Gastrocnemius medialis (tissue), 4 donors: ENCODE data around the gene CD163L1. TPM values are rescaled to one million over a fixed set of nuclear protein-coding genes. Genes with fewer than 3 reads are reported as not detected.

Experiments
- ATAC-seq, 2 donors: fragments of 150-250 bp; one replicate each; pipeline ENCODE4 v1.9.1; 2016
- DNase-seq, 2 donors: peaks; one replicate each; pipeline ENCODE4 v3.0.0-alpha.2; 2019
- H3K27ac ChIP-seq, 4 donors: fragments of 200-600 bp; sonication (generic); 1 replicate in 1 of 4; 2 replicates in 3 of 4; pipeline ENCODE4 v1.5.1; 2016 to 2018; ENCODE audit warnings: mild to moderate bottlenecking in 2 of 4, moderate library complexity in 1 of 4
- H3K27me3 ChIP-seq, 3 donors: fragments of 200-600 bp; sonication (generic) in 2 of 3; 1 replicate in 1 of 3; 2 replicates in 2 of 3; pipeline versions ENCODE4 v1.5.1 to v1.6.0; 2016 to 2019; ENCODE audit warnings: mild to moderate bottlenecking in 1 of 3, moderate library complexity in 1 of 3
- H3K36me3 ChIP-seq, 2 donors: fragments of 200-600 bp; sonication (generic) in 1 of 2; one replicate each; pipeline ENCODE4 v1.5.1; 2017 to 2018
- H3K4me1 ChIP-seq, 2 donors: fragments of 200-600 bp; sonication (generic) in 1 of 2; one replicate each; pipeline ENCODE4 v1.5.1; 2016 to 2017; ENCODE audit warnings: mild to moderate bottlenecking in 2 of 2
- H3K4me3 ChIP-seq, 4 donors: fragments of 200-600 bp; sonication (generic) in 3 of 4; 1 replicate in 1 of 4; 2 replicates in 3 of 4; pipeline ENCODE4 v1.5.1; 2016 to 2019; ENCODE audit warnings: mild to moderate bottlenecking in 2 of 4
- H3K9me3 ChIP-seq, 3 donors: fragments of 200-600 bp; sonication (generic) in 2 of 3; 1 replicate in 1 of 3; 2 replicates in 2 of 3; pipeline ENCODE4 v1.5.1; 2016 to 2019
- CTCF ChIP-seq, 5 experiments: fragments of 450-650 bp in 3 of 5; fragments of 200-600 bp in 2 of 5; sonication (generic) in 2 of 5; IDR thresholded peaks in 4 of 5; conservative IDR thresholded peaks in 1 of 5; 1 replicate in 4 of 5; 2 replicates in 1 of 5; pipeline ENCODE4 v1.5.1; 2016 to 2019; ENCODE audit warnings: antibody characterized with exemption in 5 of 5, mild to moderate bottlenecking in 3 of 5, moderate library complexity in 3 of 5
- POLR2A ChIP-seq, 2 donors: fragments of 450-650 bp; IDR thresholded peaks; one replicate each; pipeline ENCODE4 v1.6.1; 2017; ENCODE audit warnings: antibody characterized with exemption in 2 of 2, mild to moderate bottlenecking in 2 of 2, moderate library complexity in 2 of 2
- in situ Hi-C, 4 donors: fragments of 200-750 bp; cut with MboI; loops; one replicate each; pipeline versions ENCODE4 v1.15.0 to v1.8.0; 2017; ENCODE audit warnings: low sequenced_read_pairs in 4 of 4
- intact Hi-C: fragments of 100-400 bp; cut with DNase I; formaldehyde crosslinking; loops from one replicate; pipeline ENCODE4 v1.15.1; 2023; ENCODE audit warnings: low total_unique reads
- total RNA-seq, 4 donors: library from RNA; depleted of rRNA; stranded (reverse); fragments of >200 nt; gene quantifications; one replicate each; pipeline versions ENCODE4 v1.1.0 to v1.2.3, GENCODE V29; 2016

CD163L1 gene
- total RNA-seq, 4 donors from 2014 or later, result 0.17 to 2.4 (median 0.44) TPM

GRCh38 chr12:7479771-7480170 lies 35.8 kb upstream of the CD163L1 start:
- TF ChIP-seq POLR2A (IDR thresholded peaks at IDR 0.05) (no peak), CTCF (IDR thresholded peaks at IDR 0.05 in 4 of 5, conservative IDR thresholded peaks at IDR 0.05 in 1 of 5) (no peak)
- no peaks in the 10 kb centered on the region for H3K4me1 ChIP-seq
- in situ Hi-C loops (no loop called here), intact Hi-C loops (no loop called here)
- ATAC-seq, result no peak
- H3K9me3 ChIP-seq, result no peaks in the 10 kb centered on the region
- no peak overlapping the region for H3K27ac ChIP-seq
- no peaks in the 10 kb centered on the region for H3K36me3 ChIP-seq
- no peak overlapping the region for H3K4me3 ChIP-seq
- DNase-seq, result no peak
- no peaks in the 10 kb centered on the region for H3K27me3 ChIP-seq

- Histone ChIP-seq H3K4me1 (no peaks in the 10 kb centered on the region), H3K9me3 (no peaks in the 10 kb centered on the region), H3K36me3 (no peaks in the 10 kb centered on the region), H3K27ac (no peak overlapping the region), H3K4me3 (no peak overlapping the region), H3K27me3 (no peaks in the 10 kb centered on the region)
- in situ Hi-C loops, result no loop called here
- ATAC-seq (no peak), DNase-seq (no peak)
- intact Hi-C loops, result no loop called here
- TF ChIP-seq POLR2A (IDR thresholded peaks at IDR 0.05) (no peak), CTCF (IDR thresholded peaks at IDR 0.05 in 4 of 5, conservative IDR thresholded peaks at IDR 0.05 in 1 of 5) (no peak)
Measured at GRCh38 chr12:7472060-7472459, 28.1 kb upstream of the CD163L1 start.

GRCh38 chr12:7460375-7461259 lies 16.7 kb upstream of the CD163L1 start:
- no peak for TF ChIP-seq POLR2A (IDR thresholded peaks at IDR 0.05)
- TF ChIP-seq CTCF (IDR thresholded peaks at IDR 0.05 in 4 of 5, conservative IDR thresholded peaks at IDR 0.05 in 1 of 5), result peak in 4 of 5 experiments; percentile 9 to 46 (median 36)
- in situ Hi-C loops (loop anchor here in 1 of 4 donors (5.0 kb wide), 1 partner anchor 238 kb away; no protein-coding TSS in a partner anchor), intact Hi-C loops (loop anchor here (10.0 kb wide), 1 partner anchor 236 kb away; no protein-coding TSS in a partner anchor)
- H3K27me3 ChIP-seq, result no peaks in the 10 kb centered on the region
- no peak for ATAC-seq
- no peak overlapping the region for H3K4me3 ChIP-seq
- no peak overlapping the region for H3K27ac ChIP-seq
- no peaks in the 10 kb centered on the region for H3K4me1 ChIP-seq
- H3K9me3 ChIP-seq, result no peaks in the 10 kb centered on the region
- DNase-seq, result no peak
- H3K36me3 ChIP-seq, result no peaks in the 10 kb centered on the region

GRCh38 chr12:7459973-7460372 lies 16.0 kb upstream of the CD163L1 start:
- H3K9me3 ChIP-seq, result peaks cover 0 to 3% (median 0%) of the 10 kb centered on the region in 3 donors
- no peak for ATAC-seq
- no peak overlapping the region for H3K4me3 ChIP-seq
- no peak for TF ChIP-seq CTCF (IDR thresholded peaks at IDR 0.05 in 4 of 5, conservative IDR thresholded peaks at IDR 0.05 in 1 of 5)
- no peak for TF ChIP-seq POLR2A (IDR thresholded peaks at IDR 0.05)
- no peaks in the 10 kb centered on the region for H3K36me3 ChIP-seq
- in situ Hi-C loops (loop anchor here in 1 of 4 donors (5.0 kb wide), 1 partner anchor 238 kb away; no protein-coding TSS in a partner anchor), intact Hi-C loops (loop anchor here (10.0 kb wide), 1 partner anchor 235 kb away; no protein-coding TSS in a partner anchor)
- no peaks in the 10 kb centered on the region for H3K4me1 ChIP-seq
- H3K27me3 ChIP-seq, result no peaks in the 10 kb centered on the region
- H3K27ac ChIP-seq, result no peak overlapping the region
- no peak for DNase-seq
